ENCODE measurements around the gene LENG9. TPM values are rescaled to one million over a fixed set of nuclear protein-coding genes. Genes with fewer than 3 reads are reported as not detected.

LENG9 gene
- total RNA-seq, 1 donor = 5.2 TPM

DNA sequence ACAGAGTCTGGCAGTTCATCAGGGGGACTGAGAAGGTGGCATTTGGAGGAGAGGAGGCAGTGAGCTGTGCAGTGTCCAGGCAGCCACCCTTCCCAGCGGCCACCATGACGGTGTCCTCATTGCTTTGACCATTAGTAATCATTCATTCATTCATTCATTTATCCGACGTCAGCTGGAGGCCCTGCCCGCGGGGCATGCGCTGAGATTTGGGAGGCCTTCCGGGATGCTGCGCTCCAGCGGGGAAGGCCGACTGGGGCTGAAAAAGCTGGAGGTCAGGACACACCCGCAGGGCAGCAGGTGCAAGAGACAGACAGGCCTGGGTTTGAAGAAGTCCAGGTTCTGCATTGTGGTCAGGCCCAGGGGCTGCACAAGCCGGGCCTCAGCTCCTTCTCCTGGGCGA is 39.4 kb downstream of the LENG9 start:
- no peak for DNase-seq (ENCODE audit: low read depth)
- TF ChIP-seq, protein P1, sequence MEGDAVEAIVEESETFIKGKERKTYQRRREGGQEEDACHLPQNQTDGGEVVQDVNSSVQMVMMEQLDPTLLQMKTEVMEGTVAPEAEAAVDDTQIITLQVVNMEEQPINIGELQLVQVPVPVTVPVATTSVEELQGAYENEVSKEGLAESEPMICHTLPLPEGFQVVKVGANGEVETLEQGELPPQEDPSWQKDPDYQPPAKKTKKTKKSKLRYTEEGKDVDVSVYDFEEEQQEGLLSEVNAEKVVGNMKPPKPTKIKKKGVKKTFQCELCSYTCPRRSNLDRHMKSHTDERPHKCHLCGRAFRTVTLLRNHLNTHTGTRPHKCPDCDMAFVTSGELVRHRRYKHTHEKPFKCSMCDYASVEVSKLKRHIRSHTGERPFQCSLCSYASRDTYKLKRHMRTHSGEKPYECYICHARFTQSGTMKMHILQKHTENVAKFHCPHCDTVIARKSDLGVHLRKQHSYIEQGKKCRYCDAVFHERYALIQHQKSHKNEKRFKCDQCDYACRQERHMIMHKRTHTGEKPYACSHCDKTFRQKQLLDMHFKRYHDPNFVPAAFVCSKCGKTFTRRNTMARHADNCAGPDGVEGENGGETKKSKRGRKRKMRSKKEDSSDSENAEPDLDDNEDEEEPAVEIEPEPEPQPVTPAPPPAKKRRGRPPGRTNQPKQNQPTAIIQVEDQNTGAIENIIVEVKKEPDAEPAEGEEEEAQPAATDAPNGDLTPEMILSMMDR (IDR thresholded peaks at IDR 0.05; ENCODE audit: insufficient read depth, low read depth, low read length) = no peak
- H3K4me3 ChIP-seq (ENCODE audit: low read depth, low read length) = no peak overlapping the region

DNA sequence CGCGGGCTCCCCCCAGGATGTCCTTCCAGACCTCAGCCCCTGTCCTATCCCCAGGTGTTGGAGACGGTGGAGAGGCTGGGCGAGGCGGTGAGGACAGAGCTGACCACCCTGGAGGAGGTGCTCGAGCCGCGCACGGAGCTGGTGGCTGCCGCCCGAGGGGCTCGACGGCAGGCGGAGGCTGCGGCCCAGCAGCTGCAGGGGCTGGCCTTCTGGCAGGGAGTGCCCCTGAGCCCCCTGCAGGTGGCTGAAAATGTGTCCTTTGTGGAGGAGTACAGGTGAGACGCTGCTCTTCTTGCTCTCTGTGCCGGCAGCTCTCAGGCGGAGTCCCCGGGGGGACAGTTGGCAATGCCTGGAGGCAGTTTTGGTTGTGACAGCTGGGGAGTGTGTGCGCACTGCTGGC is 41.4 kb downstream of the LENG9 start:
- H3K4me3 ChIP-seq (ENCODE audit: low read depth, low read length) = no peak overlapping the region
- no peak for DNase-seq (ENCODE audit: low read depth)
- TF ChIP-seq, protein P1 (IDR thresholded peaks at IDR 0.05; ENCODE audit: insufficient read depth, low read depth, low read length) = no peak

DNA sequence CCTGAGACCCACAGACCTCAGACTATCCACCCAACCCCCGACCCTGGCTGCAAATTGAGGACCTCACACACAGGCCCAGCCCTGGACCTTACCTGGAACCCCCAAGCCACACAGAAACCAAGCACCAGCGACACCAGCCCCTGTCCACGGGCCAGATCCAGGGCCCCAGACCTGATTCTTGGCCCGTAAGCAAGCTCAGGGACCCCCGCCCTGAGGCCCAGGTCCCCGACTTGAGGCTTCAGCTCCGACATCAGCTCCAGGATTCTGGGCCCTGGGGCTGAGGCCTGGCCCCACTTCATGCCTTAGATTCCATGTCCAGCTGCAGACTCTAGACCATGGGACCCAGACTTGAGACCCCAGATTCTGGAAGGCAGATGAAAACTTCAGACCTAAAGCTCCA is 42.1 kb downstream of the LENG9 start:
- TF ChIP-seq, protein P1 (IDR thresholded peaks at IDR 0.05; ENCODE audit: insufficient read depth, low read depth, low read length) = no peak
- no peak overlapping the region for H3K4me3 ChIP-seq (ENCODE audit: low read depth, low read length)
- no peak for DNase-seq (ENCODE audit: low read depth)

DNA sequence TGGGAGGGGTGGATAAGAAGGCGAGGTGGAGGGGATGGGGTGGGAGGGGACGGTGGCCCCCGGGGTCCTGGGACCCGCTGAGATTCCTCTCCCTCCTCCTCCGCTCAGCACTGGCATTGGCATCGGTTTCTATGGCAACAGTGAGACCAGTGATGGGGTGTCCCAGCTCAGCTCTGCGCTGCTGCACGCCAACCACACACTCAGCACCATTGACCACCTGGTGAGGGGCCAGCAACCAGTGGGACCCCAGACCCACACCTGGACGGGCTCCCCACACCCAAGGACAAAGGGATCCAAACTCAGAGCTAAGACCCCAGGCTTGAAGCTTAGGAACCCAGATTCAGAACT is 42.4 kb downstream of the LENG9 start:
- TF ChIP-seq, protein P1 (IDR thresholded peaks at IDR 0.05; ENCODE audit: insufficient read depth, low read depth, low read length) = no peak
- DNase-seq (ENCODE audit: low read depth) = no peak
- H3K4me3 ChIP-seq (ENCODE audit: low read depth, low read length) = no peak overlapping the region

DNA sequence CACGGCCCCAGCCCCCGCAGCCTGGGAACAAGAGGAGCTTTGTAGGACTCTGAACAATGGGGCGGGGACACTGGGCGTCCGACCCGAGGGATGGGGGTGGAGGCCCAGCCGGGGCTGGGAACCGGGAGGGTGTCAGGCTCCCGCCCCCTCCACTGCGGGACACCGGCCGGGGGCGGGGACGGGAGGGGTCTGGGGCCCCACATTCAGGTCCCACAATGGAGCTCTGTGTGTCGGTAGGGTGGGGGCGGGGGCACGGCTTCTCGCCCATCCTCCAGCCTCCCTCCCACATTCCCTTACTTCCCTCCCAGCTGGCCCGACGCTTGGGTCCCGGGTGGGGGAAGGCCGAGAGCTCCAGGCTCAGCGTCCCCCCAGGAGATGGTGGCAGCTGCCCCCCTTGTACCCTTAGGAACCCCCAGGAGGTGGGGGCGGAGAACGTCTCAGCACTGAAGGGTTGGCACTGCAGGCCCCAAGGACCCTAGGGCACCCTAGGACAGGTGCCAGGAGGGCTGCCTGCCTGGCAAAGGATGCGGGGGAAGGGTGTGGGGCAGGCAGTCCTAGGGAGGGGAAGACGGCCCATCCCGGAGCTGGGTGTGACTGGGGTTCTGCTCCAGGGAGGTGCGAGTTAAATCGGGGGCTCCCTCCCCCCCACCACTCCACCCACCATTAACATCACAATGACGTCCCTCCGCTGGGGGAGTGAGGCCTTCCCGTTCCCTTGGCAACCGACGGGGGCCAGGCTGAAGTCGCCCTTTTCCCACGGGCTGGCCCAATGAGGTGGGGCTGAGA is 43.0 kb downstream of the LENG9 start:
- TF ChIP-seq, protein P1 (IDR thresholded peaks at IDR 0.05; ENCODE audit: insufficient read depth, low read depth, low read length) = no peak
- no peak overlapping the region for H3K4me3 ChIP-seq (ENCODE audit: low read depth, low read length)
- DNase-seq (ENCODE audit: low read depth) = peak; percentile 17

DNA sequence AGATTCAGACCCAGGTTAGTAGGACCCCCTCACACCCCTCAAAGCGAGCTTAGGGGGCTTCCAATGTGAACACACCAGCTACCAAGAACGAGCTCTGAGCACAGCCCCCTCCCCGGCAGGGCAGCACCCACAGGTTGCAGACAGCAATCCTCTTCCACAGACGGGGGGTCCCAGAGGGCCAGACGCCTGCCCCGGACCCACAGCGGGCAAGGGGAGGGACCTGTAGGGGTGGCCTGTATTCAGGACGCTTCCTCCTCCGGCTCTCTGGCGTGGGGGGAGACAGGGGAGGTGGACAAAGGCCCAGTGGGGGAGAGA is 43.6 kb downstream of the LENG9 start:
- TF ChIP-seq, protein P1 (IDR thresholded peaks at IDR 0.05; ENCODE audit: insufficient read depth, low read depth, low read length) = no peak
- no peak for DNase-seq (ENCODE audit: low read depth)
- H3K4me3 ChIP-seq (ENCODE audit: low read depth, low read length) = no peak overlapping the region
